Measurements from ENCODE around the gene RFX7. TPM values are rescaled to one million over a fixed set of nuclear protein-coding genes. Genes with fewer than 3 reads are reported as not detected.

Gene RFX7
- total RNA-seq, 6 experiments from 2014 or later, result 4.5 to 7.1 (median 5.8) TPM

- H3K4me1 ChIP-seq, result no peaks in the 10 kb centered on the region
- intact Hi-C loops (cut with DNase I), result no loop called here
- no peak for TF ChIP-seq CTCF (IDR thresholded peaks at IDR 0.05)
- TF ChIP-seq POLR2A (IDR thresholded peaks at IDR 0.05), result no peak
- WGBS (ENCODE audit: insufficient coverage, low coverage, low lambda C conversion rate, missing lambda C conversion rate), result 63% methylated on average over 5 of the region's 5 CpGs
- no peaks in the 10 kb centered on the region for H3K27me3 ChIP-seq
- no peaks in the 10 kb centered on the region for H3K36me3 ChIP-seq
- H3K27ac ChIP-seq, result no peak overlapping the region
- no peak for DNase-seq
- no peaks in the 10 kb centered on the region for H3K9me3 ChIP-seq
- no peak for ATAC-seq
- H3K4me3 ChIP-seq, result no peak overlapping the region
Observed at GRCh38 chr15:56077081-56077480, 166.6 kb downstream of the RFX7 start.

GRCh38 chr15:56076640-56077039 lies 167.0 kb downstream of the RFX7 start:
- WGBS (ENCODE audit: insufficient coverage, low coverage, low lambda C conversion rate, missing lambda C conversion rate), result 33% methylated on average over 2 of the region's 2 CpGs
- Histone ChIP-seq H3K9me3 (no peaks in the 10 kb centered on the region), H3K36me3 (no peaks in the 10 kb centered on the region), H3K4me3 (no peak overlapping the region), H3K4me1 (no peaks in the 10 kb centered on the region), H3K27me3 (no peaks in the 10 kb centered on the region), H3K27ac (no peak overlapping the region)
- DNase-seq (no peak), ATAC-seq (no peak)
- TF ChIP-seq POLR2A (IDR thresholded peaks at IDR 0.05) (no peak), CTCF (IDR thresholded peaks at IDR 0.05) (no peak)
- intact Hi-C loops (cut with DNase I), result no loop called here

GRCh38 chr15:56074481-56075265 lies 169.0 kb downstream of the RFX7 start:
- 49% methylated on average over 5 of the region's 5 CpGs for WGBS (ENCODE audit: insufficient coverage, low coverage, low lambda C conversion rate, missing lambda C conversion rate)

GRCh38 chr15:56064152-56064551 lies 179.5 kb downstream of the RFX7 start:
- intact Hi-C loops (cut with DNase I), result no loop called here
- H3K9me3 ChIP-seq, result no peaks in the 10 kb centered on the region
- no peak for ATAC-seq
- H3K4me1 ChIP-seq, result no peaks in the 10 kb centered on the region
- no peaks in the 10 kb centered on the region for H3K27me3 ChIP-seq
- H3K36me3 ChIP-seq, result no peaks in the 10 kb centered on the region
- TF ChIP-seq POLR2A (IDR thresholded peaks at IDR 0.05) (no peak), CTCF (IDR thresholded peaks at IDR 0.05) (no peak)
- DNase-seq, result no peak
- H3K4me3 ChIP-seq, result no peak overlapping the region
- no peak overlapping the region for H3K27ac ChIP-seq
- 85% methylated on average over 3 of the region's 3 CpGs for WGBS (ENCODE audit: insufficient coverage, low coverage, low lambda C conversion rate, missing lambda C conversion rate)

More at GRCh38 chr15:56074481-56075265, 169.0 kb downstream of the RFX7 start:
- intact Hi-C loops (cut with DNase I), result no loop called here
- no peak overlapping the region for H3K4me3 ChIP-seq
- no peaks in the 10 kb centered on the region for H3K27me3 ChIP-seq
- no peak overlapping the region for H3K27ac ChIP-seq
- no peak for TF ChIP-seq POLR2A (IDR thresholded peaks at IDR 0.05)
- no peak for TF ChIP-seq CTCF (IDR thresholded peaks at IDR 0.05)
- H3K4me1 ChIP-seq, result no peaks in the 10 kb centered on the region
- ATAC-seq (no peak), DNase-seq (no peak)
- no peaks in the 10 kb centered on the region for H3K9me3 ChIP-seq
- no peaks in the 10 kb centered on the region for H3K36me3 ChIP-seq
